HG02938 (cell line): ENCODE data around the gene EEF1AKMT4.

Experiments used
- ATAC-seq: cut with Tn5 transposase; IDR thresholded peaks from one replicate; pipeline ENCODE4 v1.9.1; 2021; ENCODE audit warnings: mild to moderate bottlenecking, moderate library complexity; ENCODE audit not compliant: unreplicated experiment

Gene EEF1AKMT4

DNA sequence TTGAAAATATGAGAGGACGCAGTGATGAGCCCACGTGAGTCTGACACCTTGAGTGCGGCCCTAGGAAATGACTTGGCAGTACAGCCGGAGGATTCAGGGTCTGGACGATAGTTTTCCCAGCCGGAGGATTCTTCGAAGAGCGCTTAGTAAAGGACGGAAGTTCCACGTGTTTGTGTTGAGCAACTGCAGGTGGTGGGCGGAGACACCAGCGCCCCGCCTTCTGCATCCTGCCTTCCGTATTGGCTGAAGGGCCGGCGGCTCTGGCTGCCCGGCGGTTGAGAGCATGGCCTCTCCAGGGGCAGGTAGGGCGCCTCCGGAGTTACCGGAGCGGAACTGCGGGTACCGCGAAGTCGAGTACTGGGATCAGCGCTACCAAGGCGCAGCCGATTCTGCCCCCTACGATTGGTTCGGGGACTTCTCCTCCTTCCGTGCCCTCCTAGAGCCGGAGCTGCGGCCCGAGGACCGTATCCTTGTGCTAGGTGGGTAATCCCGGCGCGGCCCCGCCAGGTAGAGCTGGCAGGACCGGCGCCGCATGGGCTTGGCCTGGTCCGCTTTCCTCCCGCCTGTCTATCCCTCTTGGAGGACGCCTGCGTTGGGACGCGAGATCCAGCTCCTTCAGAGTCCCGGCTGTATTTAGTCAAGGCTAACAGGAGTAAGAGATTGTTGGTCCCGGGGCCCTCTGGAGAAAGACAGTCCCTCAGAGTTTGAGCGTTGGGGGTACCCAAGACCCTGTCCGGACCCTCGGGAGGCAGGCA is at the start of gene EEF1AKMT4:
Gene EEF1AKMT4 (plus strand): TSS at position 261 of the 755 bp plus-strand sequence. CDS start 23 bp downstream, at position 284.
- peak; percentile 81 for ATAC-seq

DNA sequence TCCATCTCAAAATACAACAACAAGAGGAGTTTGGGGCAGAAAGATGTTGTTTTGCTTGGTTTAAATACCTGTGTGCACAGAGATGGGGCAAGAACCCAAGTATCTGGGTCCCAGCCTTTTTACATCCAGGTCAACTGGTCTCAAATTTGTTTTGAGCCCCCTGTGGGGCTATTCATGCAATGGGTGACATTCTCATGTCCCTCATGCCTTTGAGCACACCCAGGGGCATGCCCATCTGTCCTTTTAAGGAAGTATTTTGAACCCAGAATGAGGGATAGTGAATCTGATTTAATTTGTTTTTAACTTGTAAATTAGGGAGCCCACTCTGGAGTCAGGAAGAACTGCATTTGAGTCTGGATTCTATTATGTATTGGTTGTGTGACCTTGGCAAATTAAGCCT is 48.6 kb upstream of the EEF1AKMT4 start:
- ATAC-seq = no peak

DNA sequence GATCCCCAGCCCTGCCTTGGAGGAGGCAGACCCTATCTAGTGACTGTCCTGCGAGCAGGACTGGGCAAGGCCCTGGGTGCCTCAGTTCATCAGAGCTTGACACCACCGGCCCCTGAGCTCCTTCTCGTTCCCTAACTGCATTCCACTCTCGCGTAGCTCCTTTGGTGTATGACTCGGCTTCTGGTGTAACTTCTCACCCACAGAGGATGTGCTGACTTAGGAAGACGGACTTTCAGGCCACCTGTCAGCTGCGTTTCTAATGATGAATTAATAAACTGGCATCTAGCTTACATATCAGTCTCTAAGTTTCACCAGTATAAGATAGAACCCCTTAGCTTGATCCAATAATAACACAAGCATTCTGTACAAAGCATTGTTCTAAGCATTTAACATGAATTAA is 45.9 kb upstream of the EEF1AKMT4 start:
- ATAC-seq = no peak

DNA sequence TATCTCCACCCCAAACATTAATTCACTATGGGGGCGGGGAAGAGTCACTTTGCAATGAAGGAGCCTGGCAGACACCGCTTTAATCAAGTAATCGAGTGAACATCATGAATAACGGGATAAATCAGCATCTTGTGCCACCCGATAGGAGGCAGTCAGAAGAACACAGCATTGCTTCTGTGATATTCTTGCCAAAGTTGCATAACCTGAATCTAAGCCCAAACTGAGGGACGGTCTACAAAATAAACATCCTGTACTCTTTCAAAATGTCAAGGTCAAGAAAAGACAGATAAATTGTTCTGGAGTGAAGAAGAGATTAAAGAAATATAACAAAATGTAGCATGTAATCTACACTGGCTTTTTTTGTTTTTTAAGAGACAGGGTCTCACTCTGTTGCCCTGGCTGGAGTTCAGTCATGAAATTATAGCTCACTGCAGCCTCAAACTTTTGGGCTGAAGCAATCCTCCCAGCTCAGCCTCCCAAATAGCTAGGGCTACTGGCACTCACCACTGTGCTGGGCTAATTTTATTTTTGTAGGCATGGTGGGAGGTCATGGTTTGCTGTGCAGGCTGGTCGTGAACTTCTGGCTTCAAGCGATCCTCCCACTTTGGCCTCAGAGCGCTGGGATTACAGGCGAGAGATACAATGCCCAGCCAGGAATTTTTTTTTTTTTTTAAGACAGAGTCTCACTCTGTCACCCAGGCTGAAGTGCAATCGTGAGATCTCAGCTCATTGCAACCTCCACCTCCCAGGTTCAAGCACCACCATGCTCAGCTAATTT is 40.1 kb upstream of the EEF1AKMT4 start:
- ATAC-seq = no peak

DNA sequence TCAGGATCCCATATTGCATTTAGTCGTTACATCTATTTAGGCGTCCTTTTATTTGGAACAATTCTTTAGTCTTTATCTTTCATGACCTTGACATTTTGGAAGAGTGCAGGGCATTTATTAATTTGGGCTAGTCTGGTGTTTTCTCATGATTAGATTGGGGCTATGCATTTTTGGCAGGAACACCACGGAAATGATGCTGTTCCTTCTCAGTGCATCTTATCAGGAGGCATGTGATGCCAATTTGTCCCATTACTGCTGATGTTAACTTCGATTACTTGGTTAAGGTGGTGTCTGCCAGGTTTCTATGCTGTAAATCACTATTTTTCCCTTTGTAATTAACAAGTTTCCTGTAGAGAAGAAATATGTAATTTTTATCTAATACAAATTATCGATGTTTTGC is 38.2 kb upstream of the EEF1AKMT4 start:
- ATAC-seq = no peak

DNA sequence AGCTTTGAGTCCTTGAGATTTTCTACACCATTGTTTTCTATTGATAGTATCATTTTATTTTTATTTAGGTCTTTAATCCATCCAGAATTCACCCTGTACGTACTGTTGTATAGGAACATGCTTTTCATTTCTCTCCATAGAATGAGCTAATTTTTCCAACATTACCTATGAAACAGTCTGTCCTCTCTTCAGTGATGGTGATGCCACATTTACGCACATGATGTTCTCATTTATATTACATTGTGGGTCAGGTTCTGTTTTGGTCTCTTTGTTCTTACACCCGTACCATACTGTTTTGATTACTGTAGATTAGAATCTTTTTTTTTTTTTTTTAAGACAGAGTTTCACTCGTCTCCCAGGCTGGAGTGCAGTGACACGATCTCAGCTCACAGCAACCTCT is 37.8 kb upstream of the EEF1AKMT4 start:
- no peak for ATAC-seq

DNA sequence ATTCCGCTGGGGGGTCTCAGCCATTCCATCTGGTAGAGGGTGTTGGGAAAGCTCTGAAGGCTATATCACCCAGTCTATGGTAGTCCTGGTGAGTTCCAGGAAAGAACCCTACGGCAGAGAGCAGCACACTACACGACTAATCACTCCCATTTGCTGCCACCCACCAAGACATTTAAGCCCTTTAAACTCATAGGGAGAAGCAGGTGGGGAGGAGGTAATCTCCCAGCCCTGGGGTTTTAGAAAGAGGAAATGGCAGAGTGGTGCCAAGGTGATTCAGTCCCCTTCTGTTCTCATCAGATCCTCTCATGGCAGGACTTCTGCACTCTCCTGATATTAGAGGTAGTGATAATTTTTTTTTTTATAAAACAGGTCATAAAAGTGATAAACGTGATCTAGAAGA is 30.7 kb upstream of the EEF1AKMT4 start:
- ATAC-seq = no peak

DNA sequence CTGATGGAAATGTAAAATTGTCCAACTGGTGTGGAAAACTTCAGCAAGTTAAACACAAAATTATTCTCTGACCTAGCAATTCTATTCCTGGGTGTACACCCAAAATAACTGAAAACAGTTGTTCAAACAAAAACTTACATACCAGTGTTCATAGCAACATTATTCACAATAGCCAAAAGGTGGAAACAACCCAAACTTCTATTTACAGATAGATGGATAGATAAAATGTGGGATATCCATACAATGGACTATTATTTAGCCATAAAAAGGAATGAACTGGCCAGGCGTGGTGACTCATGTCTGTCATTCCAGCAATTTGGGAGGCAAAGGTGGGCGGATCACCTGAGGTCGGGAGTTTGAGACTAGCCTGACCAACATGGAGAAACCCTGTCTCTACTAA is 27.0 kb upstream of the EEF1AKMT4 start:
- ATAC-seq = no peak

DNA sequence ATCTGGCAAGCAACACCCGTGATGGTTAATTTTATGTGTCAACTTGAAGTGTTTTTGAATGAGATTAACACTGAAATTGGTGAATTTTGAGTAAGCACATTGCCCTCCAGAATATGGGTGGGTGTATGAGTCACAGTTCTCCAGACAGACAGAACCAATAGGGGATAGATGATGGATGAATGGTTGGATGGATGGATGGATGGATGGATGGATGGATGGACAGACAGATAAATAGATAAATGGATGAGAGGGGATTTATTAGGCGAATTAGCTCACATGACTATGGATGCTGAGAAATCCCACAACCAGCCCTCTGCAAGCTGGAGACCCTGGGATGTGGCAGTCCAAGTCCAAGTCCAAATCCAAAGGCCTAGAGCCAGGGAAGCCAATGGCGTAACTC is 25.5 kb upstream of the EEF1AKMT4 start:
- ATAC-seq = no peak

DNA sequence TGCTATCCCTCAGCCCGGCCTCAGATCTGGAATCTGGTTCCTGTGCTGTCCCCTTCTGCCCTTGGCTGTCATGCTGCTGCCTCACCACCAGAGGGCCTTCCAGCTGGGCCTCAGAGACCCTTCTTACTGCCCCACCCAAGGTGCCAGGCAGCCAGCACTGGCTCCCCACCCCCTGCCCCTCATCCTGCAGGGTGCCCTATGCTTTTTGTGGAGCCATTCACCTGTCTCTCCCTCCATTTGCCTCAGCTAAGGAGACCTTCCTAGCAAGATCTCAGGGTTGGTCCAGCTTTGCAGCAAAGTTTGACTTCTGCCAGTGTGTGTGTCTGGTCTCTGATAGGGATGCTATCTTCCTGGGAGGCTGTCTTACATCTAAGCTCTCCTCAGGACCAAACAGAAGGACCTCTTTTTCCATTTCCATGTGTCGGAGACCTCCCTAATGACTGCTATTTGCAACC is 22.0 kb upstream of the EEF1AKMT4 start:
- ATAC-seq = no peak

DNA sequence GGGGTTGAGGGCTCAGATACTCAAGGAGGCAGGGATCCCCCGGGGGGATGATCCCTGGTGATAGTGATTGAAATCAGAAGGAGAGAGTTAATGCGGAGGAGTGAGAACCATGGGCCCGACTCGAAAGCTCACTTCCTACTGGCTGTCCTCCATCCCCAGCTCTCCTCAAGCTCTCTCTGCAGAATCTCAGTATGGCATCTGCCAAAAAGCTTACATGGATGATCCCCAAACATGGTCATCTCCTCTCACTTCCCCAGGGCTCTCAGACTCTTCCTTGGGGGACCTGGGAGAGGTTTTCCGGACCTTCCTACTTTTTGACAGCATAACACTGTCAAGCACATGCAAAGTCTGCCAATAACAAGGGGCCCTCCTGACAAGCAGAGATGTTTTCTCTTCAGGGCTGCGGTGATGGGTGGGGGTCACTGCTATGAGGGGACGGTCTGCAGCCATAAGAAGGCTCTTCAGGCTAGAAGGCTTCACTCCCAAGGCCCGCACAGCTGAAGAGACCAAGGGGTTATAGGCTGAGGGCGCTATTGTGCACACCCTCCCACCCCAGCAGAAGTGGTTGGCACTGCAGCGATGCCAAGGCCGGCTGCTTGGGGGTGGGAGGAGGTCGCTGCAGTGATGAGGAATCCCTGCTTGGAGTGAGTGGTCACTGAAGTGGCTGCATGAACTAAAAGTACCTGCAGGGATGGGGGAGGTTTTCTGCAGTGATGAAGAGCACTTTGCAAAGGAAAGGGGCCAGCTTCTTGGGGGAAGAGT is 20.9 kb upstream of the EEF1AKMT4 start:
- no peak for ATAC-seq

DNA sequence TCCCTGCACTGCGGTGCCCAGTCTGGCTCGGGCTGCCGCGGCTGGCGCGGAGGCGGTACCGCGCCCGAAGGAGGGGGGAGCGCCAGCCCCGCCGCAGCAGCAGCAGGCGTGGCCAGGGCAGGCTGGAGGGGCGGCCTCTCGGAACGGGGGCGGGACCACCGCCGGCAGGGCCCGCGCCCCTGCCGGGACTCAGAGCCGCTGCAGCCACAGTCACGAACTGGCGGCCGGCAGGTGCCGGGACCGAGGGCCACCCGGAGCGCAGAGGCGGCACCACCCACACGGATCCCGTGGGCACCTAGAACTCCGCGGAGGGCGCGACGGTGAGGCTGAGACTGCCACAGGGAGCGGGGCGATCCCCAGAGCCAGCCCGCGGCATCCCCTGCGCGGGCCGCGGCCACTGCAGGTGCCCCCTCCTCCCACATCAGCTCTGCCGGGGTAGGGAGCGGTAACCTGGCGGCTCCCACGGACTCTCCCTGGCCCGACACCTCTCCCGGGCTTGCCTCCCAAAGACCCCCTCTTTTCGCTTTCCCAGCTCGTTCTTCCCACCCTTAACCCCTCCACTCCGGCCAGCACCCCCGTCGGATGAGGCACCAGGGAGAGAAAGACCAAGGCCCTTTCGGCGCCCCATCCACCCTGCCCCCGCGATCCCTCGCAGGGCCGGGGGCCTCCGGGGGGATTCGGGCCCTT is 19.9 kb upstream of the EEF1AKMT4 start, which contains the start of gene VWA5B2:
Gene VWA5B2 (plus strand): TSS at position 192 of the 687 bp plus-strand sequence. CDS start 944 bp downstream, outside the sequence.
- ATAC-seq = peak; percentile 60

DNA sequence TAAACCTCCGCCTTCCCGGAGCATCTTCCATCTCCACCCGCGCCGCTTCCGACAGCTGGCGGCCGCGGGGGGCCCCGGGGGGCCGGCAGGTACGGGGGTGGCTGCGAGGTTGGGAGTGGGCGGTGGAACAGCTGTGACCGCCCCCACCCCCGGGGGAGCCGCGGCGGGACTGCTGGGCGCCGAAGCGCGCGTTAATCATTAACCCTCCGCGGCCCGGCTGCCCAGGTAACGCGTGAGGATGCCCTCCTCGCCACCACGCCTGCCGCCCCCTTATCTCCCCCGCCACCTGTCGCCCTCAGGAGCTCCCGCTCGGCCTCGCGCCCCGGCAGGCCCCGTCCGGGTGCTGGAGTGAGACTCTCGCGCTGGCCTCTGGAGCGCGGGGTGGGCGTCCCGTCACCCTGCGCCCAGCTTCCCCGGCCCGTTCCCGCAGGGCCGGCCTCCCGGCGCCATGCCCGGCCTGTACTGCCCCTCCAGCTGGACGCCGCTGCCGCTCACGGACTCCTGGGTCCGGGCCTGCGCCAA is 19.3 kb upstream of the EEF1AKMT4 start:
- ATAC-seq = no peak

DNA sequence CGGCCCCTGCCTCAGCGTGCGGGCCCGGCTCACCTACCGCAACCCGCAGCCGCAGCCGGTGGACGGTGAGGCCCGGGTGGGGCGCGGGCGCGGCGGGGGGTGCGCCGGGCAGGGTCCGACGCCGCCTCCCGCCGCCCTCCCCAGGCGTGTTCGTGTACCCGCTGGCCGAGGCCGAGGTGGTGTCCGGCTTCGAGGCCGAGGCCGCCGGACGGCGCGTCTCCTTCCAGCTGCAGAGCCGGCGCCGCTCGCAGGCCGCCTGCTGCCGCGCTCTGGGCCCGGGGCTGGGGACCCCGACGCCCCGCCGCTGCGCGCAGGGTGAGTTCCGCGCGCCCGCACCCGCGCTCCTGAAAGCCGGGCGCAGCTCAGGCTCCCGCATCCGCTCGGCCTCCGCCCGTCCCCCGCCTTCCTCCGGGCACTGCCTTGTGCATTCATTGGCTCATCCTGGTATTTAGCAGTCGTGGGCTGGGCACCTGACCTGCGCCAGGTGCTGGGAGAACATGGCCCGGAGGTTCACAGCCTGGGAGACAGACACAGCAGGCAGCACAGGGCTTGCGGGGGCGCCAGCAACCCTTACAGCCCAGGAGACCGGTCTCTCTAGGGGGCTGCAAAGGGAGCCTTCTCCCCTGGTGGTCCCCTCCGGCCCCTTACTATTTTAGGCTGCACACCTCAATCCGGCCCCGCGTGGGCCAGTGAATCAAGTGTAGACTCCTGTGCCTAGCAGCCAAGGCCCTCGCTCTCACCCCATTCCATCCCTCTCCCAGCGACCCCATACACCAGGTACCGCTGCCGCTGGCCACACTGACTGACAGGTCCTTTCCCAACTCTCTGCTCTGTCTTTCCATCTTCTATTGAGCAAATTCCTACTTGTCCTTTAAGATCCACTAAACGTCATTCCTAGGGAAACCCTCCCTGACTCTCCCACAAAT is 18.6 kb upstream of the EEF1AKMT4 start:
- ATAC-seq = no peak

DNA sequence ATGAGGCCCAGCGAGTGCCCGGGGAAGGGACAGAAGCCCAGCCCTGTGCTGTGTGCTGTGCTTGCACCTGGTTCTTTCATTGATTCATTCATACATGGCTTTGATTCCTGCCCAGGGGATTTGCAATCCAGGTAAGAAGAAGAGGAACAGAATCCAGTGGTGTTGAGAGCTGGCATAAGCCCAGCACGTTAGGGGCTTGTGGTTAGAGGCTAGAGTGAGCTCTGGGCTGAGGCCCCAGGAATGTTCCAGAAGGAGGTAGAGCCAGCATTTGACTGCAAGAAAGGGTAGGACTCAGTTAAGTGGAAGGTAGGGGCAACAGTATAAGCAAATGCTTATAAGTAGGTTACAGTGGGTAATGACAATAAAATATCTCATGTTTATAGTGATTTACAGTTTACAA is 17.8 kb upstream of the EEF1AKMT4 start:
- no peak for ATAC-seq

DNA sequence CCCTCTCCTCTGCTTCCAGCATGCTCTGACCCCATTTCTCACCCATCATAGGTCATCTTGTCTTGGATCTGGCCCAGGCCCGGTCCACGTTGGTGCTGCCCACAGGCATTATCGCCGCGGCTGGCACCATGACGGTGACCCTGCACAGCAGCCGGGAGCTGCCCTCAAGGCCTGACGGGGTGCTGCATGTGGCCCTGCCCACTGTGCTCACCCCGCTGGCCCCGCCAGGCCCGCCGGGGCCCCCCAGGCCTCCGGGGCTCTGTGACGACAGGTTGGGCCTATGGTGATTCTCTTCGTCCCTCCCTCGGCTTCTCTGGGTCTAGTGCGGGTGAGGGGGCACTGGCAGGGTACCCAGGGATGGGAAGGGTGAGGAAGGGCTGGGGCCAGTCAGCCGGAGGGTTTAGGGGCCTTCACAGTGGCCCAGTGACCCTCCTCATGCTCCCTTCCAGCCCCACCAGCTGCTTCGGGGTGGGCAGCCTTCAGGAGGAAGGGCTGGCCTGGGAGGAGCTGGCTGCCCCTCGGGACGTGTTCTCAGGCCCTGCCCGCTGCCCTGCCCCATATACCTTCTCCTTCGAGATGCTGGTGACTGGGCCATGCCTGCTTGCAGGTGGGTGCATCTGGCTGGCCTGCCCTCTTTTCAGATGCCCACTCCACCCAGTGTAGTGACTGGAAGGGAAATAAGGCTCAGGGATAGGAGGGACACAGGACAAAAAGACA is 16.2 kb upstream of the EEF1AKMT4 start:
- no peak for ATAC-seq

DNA sequence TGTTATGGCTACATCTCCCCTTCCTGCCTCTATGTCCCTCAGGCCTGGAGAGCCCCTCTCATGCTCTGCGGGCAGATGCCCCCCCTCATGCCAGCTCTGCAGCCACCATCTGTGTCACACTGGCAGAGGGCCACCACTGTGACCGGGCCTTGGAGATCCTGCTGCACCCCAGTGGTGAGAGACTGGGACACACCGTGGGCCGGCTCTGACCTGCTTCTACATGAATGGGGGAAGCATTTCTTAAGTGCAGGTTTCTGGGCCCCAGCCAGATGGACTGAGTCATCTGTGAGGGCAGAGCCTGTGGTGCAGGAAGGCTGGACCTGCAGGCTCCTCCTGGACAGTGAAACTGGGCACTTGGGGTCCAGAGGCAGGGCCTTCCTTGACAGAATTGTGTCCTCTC is 15.2 kb upstream of the EEF1AKMT4 start:
- no peak for ATAC-seq

DNA sequence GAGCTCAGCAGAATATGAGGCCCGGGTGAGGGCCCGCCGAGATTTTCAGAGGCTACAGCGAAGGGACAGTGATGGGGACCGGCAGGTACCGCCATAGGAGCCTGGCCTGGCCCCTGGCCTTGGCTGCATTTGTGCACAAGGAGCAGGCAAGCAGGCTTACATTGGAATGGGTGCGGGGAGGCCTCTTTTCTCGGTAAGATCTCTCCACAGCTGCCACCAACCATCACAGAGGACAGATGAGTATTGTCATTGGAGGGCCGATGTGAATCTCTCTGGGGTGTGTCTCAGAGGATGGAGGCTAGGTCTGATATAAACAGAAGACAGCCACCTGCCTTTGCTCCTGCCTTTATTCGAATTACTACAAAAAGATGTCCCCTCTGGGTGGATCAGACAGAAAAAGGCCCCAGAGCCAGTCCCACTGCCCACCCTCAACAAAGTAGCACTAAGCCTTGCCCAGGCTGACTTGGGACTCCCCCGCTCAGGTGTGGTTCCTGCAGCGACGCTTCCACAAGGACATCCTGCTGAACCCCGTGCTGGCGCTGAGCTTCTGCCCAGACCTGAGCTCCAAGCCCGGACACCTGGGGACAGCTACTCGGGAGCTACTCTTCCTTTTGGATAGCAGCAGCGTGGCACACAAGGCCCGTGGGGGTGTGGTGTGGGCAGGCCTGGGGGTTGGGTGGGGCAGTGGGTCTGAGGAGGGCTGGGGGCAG is 14.6 kb upstream of the EEF1AKMT4 start:
- ATAC-seq = no peak
